GM06990 (cell line): ENCODE data around the gene ACTL6B.
A peak's percentile ranks its signal among the peaks of the same experiment; 100 is the strongest.
"Not testable (repeated sequence)": the region's sequence is repeated elsewhere in the genome, so short reads cannot be mapped to it uniquely, and the experiment has no call there.

Source experiments
- DNase-seq: peaks from one replicate; pipeline ENCODE4 v3.0.0-alpha.2; 2011; ENCODE audit not compliant: insufficient read length; ENCODE audit errors: extremely low read depth
- H3K27me3 ChIP-seq: replicated peaks from 2 replicates; pipeline ENCODE4 v1.6.0; 2011; ENCODE audit warnings: low read length; ENCODE audit not compliant: control insufficient read depth, insufficient read depth
- H3K36me3 ChIP-seq: 2 replicates; pipeline ENCODE4 v1.5.1; 2011; ENCODE audit warnings: low read length; ENCODE audit not compliant: control insufficient read depth, insufficient read depth
- H3K4me3 ChIP-seq: replicated peaks from 2 replicates; pipeline ENCODE4 v1.5.1; 2011; ENCODE audit warnings: low read depth, mild to moderate bottlenecking, control low read depth, low read length
- TF ChIP-seq, protein P1 (sequence below): IDR thresholded peaks from 2 replicates; pipeline ENCODE4 v1.5.1; 2011; ENCODE audit warnings: low read length, control low read depth, mild to moderate bottlenecking, inconsistent platforms; ENCODE audit not compliant: insufficient read depth, poor library complexity, severe bottlenecking

ACTL6B gene

DNA sequence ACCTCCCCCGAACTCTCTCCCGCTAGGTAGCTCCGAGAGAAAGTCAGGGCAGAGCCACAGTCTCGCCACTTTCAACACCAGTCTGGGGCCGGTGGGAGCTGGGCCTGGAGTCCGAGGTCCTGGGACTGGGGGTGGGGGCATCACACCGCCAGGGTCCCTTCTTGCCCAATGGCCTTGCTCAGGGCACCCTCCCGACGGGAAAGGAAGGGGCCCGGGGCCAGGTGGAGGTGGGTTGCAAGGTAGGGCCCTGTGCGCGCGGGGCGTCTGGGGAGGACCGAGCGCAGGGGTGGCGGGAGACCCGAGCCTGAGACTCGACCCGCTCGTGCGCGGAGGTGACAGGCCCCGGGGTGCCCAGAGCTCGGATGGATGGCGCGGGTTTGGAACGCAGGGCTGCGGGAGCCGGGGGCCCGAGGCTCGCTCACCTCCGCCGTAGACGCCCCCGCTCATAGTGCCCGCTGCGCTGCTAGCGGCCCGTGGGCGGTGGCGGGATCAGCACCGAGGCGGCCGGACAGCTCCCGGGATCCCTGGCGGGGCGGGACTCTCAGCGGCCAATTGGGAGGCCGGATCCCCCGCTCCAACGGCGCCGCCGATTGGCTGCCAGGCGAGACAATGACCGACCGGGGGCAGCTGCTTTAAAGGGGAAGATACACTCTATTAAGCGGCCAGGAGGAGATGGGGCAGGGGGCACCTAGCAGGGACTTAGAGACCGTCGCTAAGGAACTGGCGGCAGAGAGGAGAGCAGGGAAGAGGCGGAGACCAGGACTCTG is at the start of gene ACTL6B:
Gene ACTL6B (minus strand): TSS at position 541 of the 767 bp plus-strand sequence. CDS start 94 bp downstream, at position 447.
- no peaks in the 10 kb centered on the region for H3K36me3 ChIP-seq
- no peak for DNase-seq
- H3K4me3 ChIP-seq: no peak within 1 kb of the TSS
- TF ChIP-seq, protein P1, sequence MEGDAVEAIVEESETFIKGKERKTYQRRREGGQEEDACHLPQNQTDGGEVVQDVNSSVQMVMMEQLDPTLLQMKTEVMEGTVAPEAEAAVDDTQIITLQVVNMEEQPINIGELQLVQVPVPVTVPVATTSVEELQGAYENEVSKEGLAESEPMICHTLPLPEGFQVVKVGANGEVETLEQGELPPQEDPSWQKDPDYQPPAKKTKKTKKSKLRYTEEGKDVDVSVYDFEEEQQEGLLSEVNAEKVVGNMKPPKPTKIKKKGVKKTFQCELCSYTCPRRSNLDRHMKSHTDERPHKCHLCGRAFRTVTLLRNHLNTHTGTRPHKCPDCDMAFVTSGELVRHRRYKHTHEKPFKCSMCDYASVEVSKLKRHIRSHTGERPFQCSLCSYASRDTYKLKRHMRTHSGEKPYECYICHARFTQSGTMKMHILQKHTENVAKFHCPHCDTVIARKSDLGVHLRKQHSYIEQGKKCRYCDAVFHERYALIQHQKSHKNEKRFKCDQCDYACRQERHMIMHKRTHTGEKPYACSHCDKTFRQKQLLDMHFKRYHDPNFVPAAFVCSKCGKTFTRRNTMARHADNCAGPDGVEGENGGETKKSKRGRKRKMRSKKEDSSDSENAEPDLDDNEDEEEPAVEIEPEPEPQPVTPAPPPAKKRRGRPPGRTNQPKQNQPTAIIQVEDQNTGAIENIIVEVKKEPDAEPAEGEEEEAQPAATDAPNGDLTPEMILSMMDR: no peak
- no peaks in the 10 kb centered on the region; the same call in 1 of the 2 replicates for H3K27me3 ChIP-seq

DNA sequence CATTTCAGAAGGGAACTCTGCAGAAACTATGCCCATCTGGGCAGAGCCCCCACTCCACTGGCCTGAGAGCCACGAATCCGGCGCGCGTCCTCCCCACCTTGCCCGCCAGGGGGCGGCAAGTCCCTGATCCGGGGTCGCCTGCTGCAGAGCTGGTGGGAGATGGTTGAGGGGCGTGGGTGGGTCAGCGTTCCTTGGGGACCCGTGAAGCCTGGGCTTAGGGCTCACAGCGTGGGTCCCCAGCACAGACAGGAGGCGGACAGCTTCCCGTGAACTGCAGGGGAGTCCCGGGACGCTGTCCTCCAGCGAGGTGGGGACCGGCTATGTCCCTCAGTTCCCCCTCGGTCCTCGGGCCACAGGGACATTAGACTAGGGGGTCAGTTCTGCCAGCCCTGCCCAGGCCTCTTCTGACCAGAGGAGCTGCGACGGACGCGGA is 49.1 kb upstream of the ACTL6B start:
- Histone ChIP-seq H3K27me3 (no peaks in the 10 kb centered on the region), H3K4me3 (peak overlapping the region; percentile 94), H3K36me3 (no peaks in the 10 kb centered on the region; the same call in 1 of the 2 replicates)
- TF ChIP-seq, protein P1: peak; percentile 98
- peak; percentile 90 for DNase-seq

DNA sequence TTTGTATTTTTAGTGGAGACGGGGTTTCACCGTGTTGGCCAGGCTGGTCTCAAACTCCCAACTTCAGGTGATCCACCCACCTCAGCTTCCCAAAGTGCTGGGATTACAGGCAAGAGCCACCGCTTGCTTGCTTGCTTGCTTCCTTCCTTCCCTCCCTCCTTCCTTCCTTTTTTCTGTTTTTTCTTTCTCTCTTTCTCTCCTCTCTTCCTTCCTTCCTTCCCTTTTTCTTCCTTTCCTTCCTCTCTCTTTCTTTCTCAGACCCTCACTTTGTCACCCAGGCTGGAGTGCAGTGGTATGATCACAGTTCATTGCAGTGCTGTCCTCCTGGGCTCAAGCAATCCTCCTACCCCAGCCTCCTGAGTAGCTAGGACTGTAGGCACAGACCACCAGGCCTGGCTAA is 44.8 kb upstream of the ACTL6B start:
- H3K4me3 ChIP-seq, H3K36me3 ChIP-seq, DNase-seq, H3K27me3 ChIP-seq: not testable (repeated sequence)

- Histone ChIP-seq H3K36me3 (no peaks in the 10 kb centered on the region), H3K4me3 (no peak overlapping the region), H3K27me3 (no peaks in the 10 kb centered on the region)
- DNase-seq: no peak
- TF ChIP-seq, protein P1: no peak
Observed at GRCh38 chr7:100699018-100699417, 42.8 kb upstream of the ACTL6B start.

DNA sequence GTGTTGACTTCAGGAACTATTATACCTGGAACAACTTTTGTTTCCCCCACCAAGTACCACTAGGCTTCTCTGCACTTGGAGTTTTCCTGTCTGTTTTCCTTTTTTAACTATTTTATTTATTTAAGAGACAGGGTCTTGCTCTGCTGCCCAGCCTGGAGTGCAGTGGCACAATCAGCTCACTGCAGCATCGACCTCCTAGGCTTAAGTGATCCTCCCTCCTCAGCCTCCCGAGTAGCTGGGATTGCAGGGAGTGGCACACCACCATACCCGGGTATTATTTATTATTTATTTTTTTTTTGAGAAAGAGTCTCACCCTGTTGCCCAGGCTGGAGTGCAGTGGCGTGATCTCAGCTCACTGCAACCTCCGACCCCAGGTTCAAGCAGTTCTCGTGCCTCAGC is 39.9 kb upstream of the ACTL6B start:
- no peak for DNase-seq
- Histone ChIP-seq H3K36me3 (peaks cover under 1% of the 10 kb centered on the region; the same call in 1 of the 2 replicates), H3K4me3 (peak overlapping the region; percentile 39), H3K27me3 (no peaks in the 10 kb centered on the region)
- TF ChIP-seq, protein P1: no peak

DNA sequence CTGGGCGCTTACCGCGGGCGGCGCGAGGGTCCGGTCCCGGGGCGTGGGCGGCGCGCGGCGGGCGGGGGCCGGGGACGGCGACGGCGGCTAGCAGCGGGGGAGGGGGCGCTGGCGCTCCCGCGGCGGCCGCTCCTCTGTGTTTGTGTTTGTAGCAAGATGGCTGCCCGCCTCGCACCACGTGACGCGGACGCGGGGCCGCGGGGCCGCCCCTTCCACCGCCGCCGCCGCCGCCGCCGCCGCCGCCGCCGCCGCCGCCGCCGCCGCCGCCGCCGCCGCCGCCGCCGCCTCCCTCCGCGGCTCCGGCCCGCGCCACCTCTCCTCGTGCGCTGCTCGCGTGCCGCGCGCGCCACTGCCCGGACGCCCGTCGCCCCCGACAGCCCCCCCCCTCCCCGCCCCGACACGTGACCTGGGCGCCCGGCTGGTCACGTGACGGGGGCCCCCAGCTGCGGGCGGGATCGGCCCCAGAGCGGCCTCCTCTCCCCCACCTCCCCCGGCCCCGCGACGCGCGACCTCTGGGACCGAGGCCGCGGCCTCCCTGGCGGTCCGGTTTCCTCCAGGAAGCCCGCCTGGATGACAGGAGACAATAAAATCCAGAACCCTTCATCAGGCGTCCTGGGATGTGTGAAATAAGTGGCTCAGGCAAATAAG is 38.0 kb upstream of the ACTL6B start, which contains the start of gene GIGYF1:
Gene GIGYF1 (minus strand): TSS at position 153 of the 648 bp plus-strand sequence. CDS start 6,012 bp downstream, outside the sequence.
- H3K36me3 ChIP-seq: peaks cover 2% of the 10 kb centered on the region; the same call in 1 of the 2 replicates
- H3K4me3 ChIP-seq: peak within 1 kb of the TSS; percentile 73
- TF ChIP-seq, protein P1: no peak
- peak; percentile 81 for DNase-seq
- no peaks in the 10 kb centered on the region for H3K27me3 ChIP-seq
